GM18951 (cell line): ENCODE data around the gene BLVRB.
"Not testable (repeated sequence)": the region's sequence is repeated elsewhere in the genome, so short reads cannot be mapped to it uniquely, and the experiment has no call there.

ENCODE experiments used
- POLR2A ChIP-seq: IDR thresholded peaks from 4 replicates; pipeline ENCODE4 v1.6.1; 2011; ENCODE audit warnings: mild to moderate bottlenecking; ENCODE audit not compliant: insufficient read length, insufficient read depth; ENCODE audit errors: extremely low read depth
- in situ Hi-C: fragments of 300-500 bp; cut with MboI; formaldehyde crosslinking; loops from one replicate; pipeline ENCODE4 v1.12.0; 2022; ENCODE audit warnings: low sequenced_read_pairs, mixed read lengths, inconsistent platforms; ENCODE audit not compliant: unreplicated experiment

Gene BLVRB

GRCh38 chr19:40465557-40466218 lies at the start of gene BLVRB:
Gene BLVRB, minus strand, starts transcription at chr19:40465745. Its CDS starts 57 bp downstream, at chr19:40465688.
- peak; percentile 72 for TF ChIP-seq POLR2A
- in situ Hi-C loops = no loop called here

DNA sequence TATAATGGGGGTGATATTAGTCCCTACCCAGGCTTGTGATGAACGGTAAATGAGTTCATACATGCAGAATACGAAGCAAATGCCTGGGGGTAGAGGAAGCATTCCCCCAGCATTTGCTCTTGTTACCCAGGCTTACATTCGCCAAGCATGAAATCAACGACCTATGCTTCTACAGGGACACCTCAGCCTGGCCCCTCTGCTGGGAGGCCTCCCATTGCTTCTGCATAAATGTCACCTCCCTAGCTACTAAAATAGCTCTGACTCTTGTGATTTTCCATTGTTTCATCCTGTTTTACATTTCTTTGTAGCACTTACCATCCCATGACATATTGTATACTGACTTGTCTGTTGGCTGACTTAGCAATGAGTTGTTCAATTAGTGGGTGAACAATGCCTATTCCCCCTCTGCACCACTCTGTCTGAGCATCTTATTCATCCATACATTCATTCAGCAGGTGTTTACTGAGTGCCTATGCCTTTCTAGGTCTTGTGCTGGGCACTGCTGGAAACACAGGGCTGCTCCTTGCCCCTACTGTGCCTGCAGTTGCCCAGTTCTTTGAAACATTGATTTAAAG lies 48.3 kb upstream of the BLVRB start:
- TF ChIP-seq POLR2A = no peak
- in situ Hi-C loops = no loop called here

GRCh38 chr19:40513345-40513678 lies 47.8 kb upstream of the BLVRB start:
- in situ Hi-C loops = no loop called here
- TF ChIP-seq POLR2A = no peak

DNA sequence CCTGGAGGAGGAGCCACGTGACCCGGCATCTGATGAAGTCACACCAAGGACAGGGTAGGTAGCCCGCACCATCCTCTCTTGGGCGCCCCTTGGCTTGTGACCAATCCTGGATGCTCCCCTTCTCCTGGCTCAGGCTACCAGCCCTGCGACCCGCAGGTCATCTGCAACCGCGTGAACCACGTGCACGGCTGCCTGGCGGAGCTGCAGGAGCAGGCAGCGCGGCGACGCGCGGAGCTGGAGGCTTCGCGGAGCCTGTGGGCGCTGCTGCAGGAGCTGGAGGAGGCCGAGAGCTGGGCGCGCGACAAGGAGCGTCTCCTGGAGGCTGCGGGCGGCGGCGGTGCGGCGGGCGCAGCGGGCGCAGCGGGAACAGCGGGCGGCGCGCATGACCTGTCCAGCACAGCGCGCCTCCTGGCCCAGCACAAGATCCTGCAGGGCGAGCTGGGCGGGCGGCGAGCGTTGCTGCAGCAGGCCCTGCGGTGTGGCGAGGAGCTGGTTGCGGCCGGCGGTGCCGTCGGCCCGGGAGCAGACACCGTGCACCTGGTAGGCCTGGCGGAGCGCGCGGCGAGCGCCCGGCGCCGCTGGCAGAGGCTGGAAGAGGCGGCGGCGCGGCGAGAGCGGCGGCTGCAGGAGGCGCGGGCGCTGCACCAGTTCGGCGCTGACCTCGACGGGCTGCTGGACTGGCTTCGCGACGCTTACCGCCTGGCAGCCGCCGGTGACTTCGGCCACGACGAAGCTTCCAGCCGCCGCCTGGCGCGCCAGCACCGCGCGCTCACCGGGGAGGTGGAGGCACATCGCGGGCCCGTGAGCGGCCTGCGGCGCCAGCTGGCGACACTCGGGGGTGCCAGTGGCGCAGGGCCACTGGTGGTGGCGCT lies 47.2 kb upstream of the BLVRB start:
- no peak for TF ChIP-seq POLR2A

GRCh38 chr19:40512110-40512472 lies 46.5 kb upstream of the BLVRB start:
- no peak for TF ChIP-seq POLR2A
- in situ Hi-C loops = no loop called here

More for the DNA sequence above, 47.2 kb upstream of the BLVRB start:
- in situ Hi-C loops = no loop called here

DNA sequence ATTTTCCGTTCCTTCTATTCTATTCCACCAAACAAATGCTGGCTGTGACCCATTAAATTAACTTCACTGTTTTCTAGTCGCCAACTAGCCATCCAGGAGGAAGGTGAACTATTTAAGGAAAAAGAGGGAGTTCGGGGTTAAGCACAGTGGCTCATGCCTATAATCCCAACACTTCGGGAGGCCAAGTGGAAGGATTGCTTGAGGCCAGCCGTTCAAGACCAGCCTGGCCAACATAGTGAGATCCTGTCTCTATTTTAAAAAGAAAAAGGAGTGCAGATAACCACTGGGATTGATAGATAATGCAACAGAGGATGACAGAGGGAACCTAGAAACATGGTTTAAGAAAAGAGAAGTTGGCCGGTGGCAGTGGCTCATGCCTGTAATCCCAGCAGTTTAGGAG lies 45.9 kb upstream of the BLVRB start:
- in situ Hi-C loops = no loop called here
- no peak for TF ChIP-seq POLR2A

DNA sequence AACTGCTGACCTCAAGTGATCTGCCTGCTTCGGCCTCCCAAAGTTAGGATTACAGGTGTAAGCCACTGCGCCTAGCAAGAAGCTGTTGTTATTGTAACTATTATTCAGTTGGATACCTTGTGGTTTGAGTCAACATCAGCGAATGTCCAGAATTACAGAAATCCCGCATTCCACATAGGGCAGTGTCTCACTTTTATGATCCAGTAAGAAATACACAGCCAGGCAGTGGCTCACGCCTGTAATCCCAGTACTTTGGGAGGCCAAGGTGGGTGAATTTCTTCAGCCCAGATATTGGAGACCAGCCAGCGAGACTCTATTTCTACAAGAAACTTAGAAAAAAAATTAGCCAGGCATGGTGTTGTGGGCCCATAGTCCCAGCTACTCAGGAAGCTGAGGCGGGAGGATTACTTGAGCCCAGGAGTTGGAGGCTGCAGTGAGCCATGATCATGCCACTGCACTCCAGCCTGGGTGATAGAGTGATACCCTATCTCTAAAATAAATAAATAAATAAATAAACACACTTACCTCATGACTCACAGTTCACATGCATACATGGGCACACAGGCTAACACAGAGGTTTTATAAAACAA lies 45.1 kb upstream of the BLVRB start:
- in situ Hi-C loops = no loop called here
- no peak for TF ChIP-seq POLR2A

GRCh38 chr19:40508739-40509260 lies 43.3 kb upstream of the BLVRB start:
- TF ChIP-seq POLR2A = no peak
- in situ Hi-C loops = no loop called here

DNA sequence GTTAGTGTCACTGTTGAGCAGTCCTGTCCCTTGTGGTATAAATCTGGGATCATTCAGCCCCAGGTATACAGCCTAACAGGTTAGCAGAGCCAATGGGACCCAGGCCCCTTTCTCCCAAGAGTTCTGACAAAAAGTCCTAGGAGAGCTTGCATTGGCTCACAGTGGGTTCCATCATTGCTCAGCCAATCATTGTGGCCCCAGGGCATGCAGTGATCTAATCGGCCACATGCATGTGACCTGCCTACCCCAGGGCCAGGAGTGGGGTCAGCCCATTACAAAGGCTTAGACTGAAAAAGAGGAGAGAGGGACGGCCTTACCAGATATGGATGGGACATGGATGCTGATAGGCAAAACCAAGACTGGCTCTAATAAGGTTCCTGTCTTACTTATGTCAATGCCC lies 42.3 kb upstream of the BLVRB start:
- in situ Hi-C loops = no loop called here
- no peak for TF ChIP-seq POLR2A

GRCh38 chr19:40506099-40506498 lies 40.6 kb upstream of the BLVRB start:
- TF ChIP-seq POLR2A = no peak
- in situ Hi-C loops = no loop called here

DNA sequence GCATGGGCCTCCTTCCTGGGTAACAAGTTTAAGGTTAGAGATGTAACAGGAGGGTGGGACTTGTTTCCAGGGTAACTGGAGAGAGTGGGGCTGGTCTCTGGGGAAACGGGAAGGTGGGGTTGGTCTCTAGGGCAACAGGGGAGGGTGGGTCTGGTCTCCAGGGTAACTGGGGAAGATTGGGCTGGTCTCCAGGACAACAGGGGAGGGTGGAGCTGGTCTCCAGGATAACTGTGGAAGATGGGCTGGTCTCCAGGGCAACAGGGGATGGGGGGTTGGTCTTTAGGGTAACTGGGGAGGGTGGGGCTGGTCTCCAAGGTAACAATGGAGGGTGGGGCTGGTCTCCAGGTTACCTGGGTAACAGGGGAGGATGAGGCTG lies 37.8 kb upstream of the BLVRB start:
- no peak for TF ChIP-seq POLR2A
- in situ Hi-C loops = no loop called here

DNA sequence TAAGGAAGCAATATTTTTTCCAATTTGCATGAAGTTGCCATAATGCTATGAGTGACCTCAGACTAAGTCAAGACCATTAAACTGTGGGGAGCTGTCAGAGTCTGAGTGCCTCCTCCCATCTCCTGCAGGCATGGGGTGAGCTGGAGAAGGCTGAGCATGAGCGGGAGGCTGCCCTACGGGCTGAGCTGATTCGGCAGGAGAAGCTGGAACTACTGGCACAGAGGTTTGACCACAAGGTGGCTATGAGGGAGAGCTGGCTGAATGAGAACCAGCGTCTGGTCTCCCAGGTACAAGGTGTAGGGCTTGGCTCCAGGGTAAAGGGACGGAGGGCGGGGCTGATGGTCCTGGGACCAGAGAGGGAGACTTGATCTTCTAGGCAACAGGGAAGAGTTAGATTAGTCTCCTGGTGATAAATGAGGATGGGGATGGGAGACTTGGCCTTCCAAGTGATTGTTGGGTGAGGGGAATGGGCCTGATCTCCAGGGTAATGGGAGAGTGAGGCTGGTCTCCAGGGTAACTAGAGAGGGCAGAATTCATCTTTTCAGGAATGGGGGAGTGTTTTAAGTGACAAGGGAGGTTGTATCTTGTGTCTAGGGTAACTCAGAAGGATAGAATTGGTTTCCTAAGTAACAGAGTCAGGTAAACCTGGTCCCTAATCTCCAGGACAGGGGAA lies 37.2 kb upstream of the BLVRB start:
- no peak for TF ChIP-seq POLR2A
- in situ Hi-C loops = no loop called here

- in situ Hi-C loops = no loop called here
- TF ChIP-seq POLR2A = no peak
Observed at GRCh38 chr19:40502081-40502480, 36.5 kb upstream of the BLVRB start.

DNA sequence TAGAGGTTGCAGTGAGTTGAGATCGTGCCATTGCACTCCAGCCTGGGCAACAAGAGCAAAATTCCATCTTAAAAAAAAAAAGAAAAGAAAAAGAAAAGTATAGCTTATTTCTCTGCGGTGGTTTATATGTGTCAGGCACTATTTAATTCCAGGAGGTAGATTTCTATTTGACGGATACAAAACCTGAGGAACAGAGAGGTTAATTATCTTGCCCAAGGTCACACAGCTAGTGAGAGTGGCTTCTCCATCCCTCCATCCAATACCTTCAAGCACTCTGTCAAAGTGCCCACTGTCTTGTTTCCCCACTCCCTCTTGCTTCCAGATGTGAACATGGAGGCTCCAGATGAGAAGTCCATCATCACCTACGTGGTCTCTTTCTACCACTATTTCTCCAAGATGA lies 36.1 kb upstream of the BLVRB start:
- in situ Hi-C loops = no loop called here
- no peak for TF ChIP-seq POLR2A

- in situ Hi-C loops = not testable (repeated sequence)
Observed at GRCh38 chr19:40500678-40501530, 35.4 kb upstream of the BLVRB start.
